ENCODE measurements around the gene PRPH2. TPM values are rescaled to one million over a fixed set of nuclear protein-coding genes. Genes with fewer than 3 reads are reported as not detected.

Gene PRPH2
- polyA plus RNA-seq, 2 of the 4 experiments (the other 2 are of a cell fraction): not detected

- TF ChIP-seq CBX2 (IDR thresholded peaks at IDR 0.05; ENCODE audit: borderline replicate concordance, low read depth) (no peak), RAD21 (conservative IDR thresholded peaks at IDR 0.05 in 1 of 2, IDR thresholded peaks at IDR 0.05 in 1 of 2) (no peak), JUN (IDR thresholded peaks at IDR 0.05) (no peak), E2F6 (IDR thresholded peaks at IDR 0.05; ENCODE audit: borderline replicate concordance, low read depth) (no peak), POLR2AphosphoS2 (conservative IDR thresholded peaks at IDR 0.05; ENCODE audit: low read length) (no peak), TP53 (CRISPR knock-in tag; IDR thresholded peaks at IDR 0.05) (no peak), ZC3H11A (IDR thresholded peaks at IDR 0.05) (no peak), NFE2L2 (conservative IDR thresholded peaks at IDR 0.05; ENCODE audit: low read length) (no peak), ZFP36 (IDR thresholded peaks at IDR 0.05; ENCODE audit: borderline replicate concordance, partially characterized antibody) (no peak), HOXB5 (CRISPR knock-in tag; IDR thresholded peaks at IDR 0.05) (no peak)
- WGBS (ENCODE audit: missing lambda C conversion rate): 99% methylated on average over 2 of the region's 2 CpGs
- FAIRE-seq (no peak), ATAC-seq (no peak), DNase-seq (ENCODE audit: low read depth in 1 of 2, low spot score in 1 of 2) (no peak)
- Histone ChIP-seq H3K27ac (no peak overlapping the region), H3K4me3 (no peak overlapping the region), H3K4me1 (no peaks in the 10 kb centered on the region), H3K4me2 (no peak overlapping the region), H3K9me3 (no peaks in the 10 kb centered on the region)
- POLR2A ChIA-PET: no interaction called here
- CTCF ChIA-PET: interaction anchor here (1.3 to 4.5 kb wide), 3 partner anchors 29 to 186 kb away, joined by 6 to 13 read pairs (median 9); no protein-coding TSS in a partner anchor
Observed at GRCh38 chr6:42690872-42691271, 31.5 kb downstream of the PRPH2 start.

DNA sequence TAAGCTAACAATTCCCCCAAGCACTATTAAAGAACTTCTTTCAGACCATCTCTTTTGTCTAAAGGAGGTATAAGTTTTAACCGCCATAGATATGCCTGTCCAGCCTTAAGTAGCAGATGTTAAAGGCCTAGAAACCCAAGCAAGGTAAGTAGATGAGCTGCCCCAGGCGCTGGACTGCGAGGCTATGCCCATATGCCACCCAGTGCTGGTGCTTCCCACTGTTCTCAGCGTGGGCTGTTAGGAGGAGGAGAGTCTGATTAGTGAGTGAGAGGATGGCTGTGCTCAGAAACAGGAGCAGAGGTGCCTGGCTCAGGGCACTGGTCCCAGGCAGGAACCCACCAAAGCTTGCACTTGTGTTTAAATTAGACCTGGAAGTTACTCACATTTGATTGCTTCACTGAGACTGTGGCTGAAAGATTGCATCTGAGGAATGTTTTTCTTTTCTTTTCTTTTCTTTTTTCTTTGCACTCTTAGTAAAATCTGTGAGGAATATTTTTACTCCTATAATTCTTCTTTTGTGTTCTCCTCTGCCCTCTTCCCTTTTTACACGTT is 32.2 kb downstream of the PRPH2 start:
- Histone ChIP-seq H3K27ac (no peak overlapping the region), H3K4me1 (no peaks in the 10 kb centered on the region), H3K4me3 (no peak overlapping the region), H3K4me2 (no peak overlapping the region), H3K9me3 (no peaks in the 10 kb centered on the region)
- POLR2A ChIA-PET: no interaction called here
- TF ChIP-seq NR3C1 (IDR thresholded peaks at IDR 0.05): no peak
- TF ChIP-seq RAD21 (conservative IDR thresholded peaks at IDR 0.05 in 1 of 2, IDR thresholded peaks at IDR 0.05 in 1 of 2): no peak
- no peak for TF ChIP-seq EP300 (IDR thresholded peaks at IDR 0.05)
- TF ChIP-seq HOXB13 (CRISPR knock-in tag; IDR thresholded peaks at IDR 0.05; ENCODE audit: low read depth): no peak
- DNase-seq (ENCODE audit: low read depth in 1 of 2, low spot score in 1 of 2) (no peak), FAIRE-seq (no peak), ATAC-seq (no peak)
- 92% methylated on average over 5 of the region's 5 CpGs for WGBS (ENCODE audit: missing lambda C conversion rate)
- CTCF ChIA-PET: interaction anchor here (1.3 to 4.5 kb wide), 3 partner anchors 29 to 187 kb away, joined by 6 to 13 read pairs (median 9); no protein-coding TSS in a partner anchor

DNA sequence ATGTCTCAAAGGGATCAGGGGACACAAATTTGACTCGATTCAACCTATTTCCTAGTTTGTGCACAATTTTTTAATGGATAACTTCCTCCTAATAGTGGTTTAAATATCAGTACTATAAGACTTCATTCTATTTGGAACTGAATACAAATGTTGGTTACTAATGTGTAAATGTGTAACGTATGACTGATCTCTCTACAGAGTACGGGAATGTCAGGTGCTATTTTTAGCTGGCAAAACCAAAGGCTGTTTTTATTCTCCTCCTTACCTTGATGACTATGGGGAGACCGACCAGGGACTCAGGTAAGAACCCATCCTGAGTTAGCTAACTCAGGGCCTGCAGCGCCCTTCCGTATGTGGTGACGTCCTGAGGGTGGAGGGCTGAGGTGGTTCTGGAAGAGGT is 33.0 kb downstream of the PRPH2 start:
- WGBS (ENCODE audit: missing lambda C conversion rate): 77% methylated on average over 7 of the region's 7 CpGs
- no peaks in the 10 kb centered on the region for H3K9me3 ChIP-seq
- H3K4me1 ChIP-seq: no peaks in the 10 kb centered on the region
- ATAC-seq (no peak), DNase-seq (ENCODE audit: low read depth in 1 of 2, low spot score in 1 of 2) (no peak), FAIRE-seq (no peak)
- CTCF ChIA-PET: interaction anchor here (1.3 to 4.5 kb wide), 4 partner anchors 8 to 188 kb away, joined by 3 to 13 read pairs (median 8); no protein-coding TSS in a partner anchor
- no peak overlapping the region for H3K4me3 ChIP-seq
- no peak overlapping the region for H3K4me2 ChIP-seq
- H3K27ac ChIP-seq: no peak overlapping the region
- no peak for TF ChIP-seq FOSL2 (IDR thresholded peaks at IDR 0.05)
- no peak for TF ChIP-seq FOSL2 (CRISPR knock-in tag; IDR thresholded peaks at IDR 0.05)
- TF ChIP-seq KDM5A (IDR thresholded peaks at IDR 0.05): no peak
- TF ChIP-seq NPAS2 (CRISPR knock-in tag; IDR thresholded peaks at IDR 0.05; ENCODE audit: borderline replicate concordance): no peak
- no peak for TF ChIP-seq EHMT2 (IDR thresholded peaks at IDR 0.05; ENCODE audit: low read depth)
- TF ChIP-seq CBX2 (IDR thresholded peaks at IDR 0.05; ENCODE audit: borderline replicate concordance, low read depth): no peak
- POLR2A ChIA-PET: no interaction called here

DNA sequence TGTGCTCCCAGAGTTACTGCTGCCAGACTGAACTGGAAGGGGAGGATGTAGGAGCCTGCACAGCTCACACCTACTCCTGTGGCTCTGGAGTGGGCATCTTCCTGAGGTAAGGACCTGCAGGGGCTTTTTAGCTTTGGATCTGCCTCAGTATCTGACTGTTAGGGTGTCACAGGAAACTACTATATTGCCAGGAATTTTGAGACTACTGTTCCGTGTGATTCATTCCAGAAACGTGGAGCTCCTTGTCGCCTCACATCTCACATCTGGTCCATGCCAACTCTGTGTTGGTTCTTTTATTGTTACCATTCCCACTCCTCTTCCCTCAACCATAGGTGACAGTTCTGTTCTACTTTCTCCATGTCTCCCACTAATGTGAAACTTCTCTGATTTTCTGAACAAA is 34.1 kb downstream of the PRPH2 start:
- CTCF ChIA-PET: interaction anchor here (1.1 to 1.4 kb wide), 3 partner anchors 10 to 190 kb away, joined by 3 read pairs; no protein-coding TSS in a partner anchor
- Histone ChIP-seq H3K9me3 (no peaks in the 10 kb centered on the region), H3K4me2 (no peak overlapping the region), H3K4me1 (no peaks in the 10 kb centered on the region), H3K27ac (no peak overlapping the region), H3K4me3 (no peak overlapping the region)
- ATAC-seq (no peak), FAIRE-seq (no peak), DNase-seq (ENCODE audit: low read depth in 1 of 2, low spot score in 1 of 2) (no peak)
- POLR2A ChIA-PET: no interaction called here
- 81% methylated on average over 3 of the region's 3 CpGs for WGBS (ENCODE audit: missing lambda C conversion rate)
- TF ChIP-seq, protein P1, sequence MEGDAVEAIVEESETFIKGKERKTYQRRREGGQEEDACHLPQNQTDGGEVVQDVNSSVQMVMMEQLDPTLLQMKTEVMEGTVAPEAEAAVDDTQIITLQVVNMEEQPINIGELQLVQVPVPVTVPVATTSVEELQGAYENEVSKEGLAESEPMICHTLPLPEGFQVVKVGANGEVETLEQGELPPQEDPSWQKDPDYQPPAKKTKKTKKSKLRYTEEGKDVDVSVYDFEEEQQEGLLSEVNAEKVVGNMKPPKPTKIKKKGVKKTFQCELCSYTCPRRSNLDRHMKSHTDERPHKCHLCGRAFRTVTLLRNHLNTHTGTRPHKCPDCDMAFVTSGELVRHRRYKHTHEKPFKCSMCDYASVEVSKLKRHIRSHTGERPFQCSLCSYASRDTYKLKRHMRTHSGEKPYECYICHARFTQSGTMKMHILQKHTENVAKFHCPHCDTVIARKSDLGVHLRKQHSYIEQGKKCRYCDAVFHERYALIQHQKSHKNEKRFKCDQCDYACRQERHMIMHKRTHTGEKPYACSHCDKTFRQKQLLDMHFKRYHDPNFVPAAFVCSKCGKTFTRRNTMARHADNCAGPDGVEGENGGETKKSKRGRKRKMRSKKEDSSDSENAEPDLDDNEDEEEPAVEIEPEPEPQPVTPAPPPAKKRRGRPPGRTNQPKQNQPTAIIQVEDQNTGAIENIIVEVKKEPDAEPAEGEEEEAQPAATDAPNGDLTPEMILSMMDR (IDR thresholded peaks at IDR 0.05): no peak
- no peak for TF ChIP-seq MYC (IDR thresholded peaks at IDR 0.05; ENCODE audit: borderline replicate concordance, low read length)
- TF ChIP-seq RCOR1 (IDR thresholded peaks at IDR 0.05; ENCODE audit: low read depth, low read length): no peak
- TF ChIP-seq ATOH8 (CRISPR knock-in tag; IDR thresholded peaks at IDR 0.05; ENCODE audit: low read depth): no peak
- TF ChIP-seq CBX8 (IDR thresholded peaks at IDR 0.05): no peak
- TF ChIP-seq POLR2AphosphoS2 (conservative IDR thresholded peaks at IDR 0.05; ENCODE audit: low read length): no peak
- no peak for TF ChIP-seq RAD21 (conservative IDR thresholded peaks at IDR 0.05 in 1 of 2, IDR thresholded peaks at IDR 0.05 in 1 of 2)
- no peak for TF ChIP-seq HOXB13 (CRISPR knock-in tag; IDR thresholded peaks at IDR 0.05; ENCODE audit: low read depth)
- TF ChIP-seq JUNB (IDR thresholded peaks at IDR 0.05): no peak
- TF ChIP-seq MAZ (IDR thresholded peaks at IDR 0.05; ENCODE audit: borderline replicate concordance, low read depth, low read length): no peak
- TF ChIP-seq EHMT2 (IDR thresholded peaks at IDR 0.05; ENCODE audit: low read depth): no peak
- TF ChIP-seq, protein P2, sequence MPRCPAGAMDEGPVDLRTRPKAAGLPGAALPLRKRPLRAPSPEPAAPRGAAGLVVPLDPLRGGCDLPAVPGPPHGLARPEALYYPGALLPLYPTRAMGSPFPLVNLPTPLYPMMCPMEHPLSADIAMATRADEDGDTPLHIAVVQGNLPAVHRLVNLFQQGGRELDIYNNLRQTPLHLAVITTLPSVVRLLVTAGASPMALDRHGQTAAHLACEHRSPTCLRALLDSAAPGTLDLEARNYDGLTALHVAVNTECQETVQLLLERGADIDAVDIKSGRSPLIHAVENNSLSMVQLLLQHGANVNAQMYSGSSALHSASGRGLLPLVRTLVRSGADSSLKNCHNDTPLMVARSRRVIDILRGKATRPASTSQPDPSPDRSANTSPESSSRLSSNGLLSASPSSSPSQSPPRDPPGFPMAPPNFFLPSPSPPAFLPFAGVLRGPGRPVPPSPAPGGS (IDR thresholded peaks at IDR 0.05): no peak
- TF ChIP-seq RFX5 (IDR thresholded peaks at IDR 0.05): no peak

All from A549 (cell line).